Ishikawa (cell line): ENCODE measurements around the gene THOP1.

ENCODE experiments used
- EGR1 ChIP-seq: IDR thresholded peaks from 2 replicates; pipeline ENCODE4 v1.6.1; 2012
- EP300 ChIP-seq: IDR thresholded peaks from 2 replicates; pipeline ENCODE4 v1.6.1; 2012; ENCODE audit warnings: borderline replicate concordance
- FOXM1 ChIP-seq: IDR thresholded peaks from 2 replicates; pipeline ENCODE4 v1.6.1; 2012; ENCODE audit warnings: low read depth, borderline replicate concordance
- RAD21 ChIP-seq: IDR thresholded peaks from 2 replicates; pipeline ENCODE4 v1.6.1; 2012; ENCODE audit warnings: low read depth
- REST ChIP-seq: IDR thresholded peaks from 2 replicates; pipeline ENCODE4 v1.6.1; 2012; ENCODE audit warnings: low read depth, mild to moderate bottlenecking
- TAF1 ChIP-seq: IDR thresholded peaks from 2 replicates; pipeline ENCODE4 v1.6.1; 2012; ENCODE audit warnings: low read depth, mild to moderate bottlenecking
- ZBTB7A ChIP-seq: IDR thresholded peaks from 2 replicates; pipeline ENCODE4 v1.6.1; 2012; ENCODE audit warnings: low read depth

- TF ChIP-seq RAD21 (no peak), EGR1 (no peak), TAF1 (no peak), FOXM1 (no peak), REST (no peak), EP300 (no peak), ZBTB7A (no peak)
These were observed 52.1 kb downstream of the THOP1 start for GRCh38 chr19:2837430-2837829.
